K562 (cell line): Measurements from ENCODE around the gene PPM1H. TPM values are rescaled to one million over a fixed set of nuclear protein-coding genes. Genes with fewer than 3 reads are reported as not detected.

Experiments used
- ATAC-seq: fragments of 200-7000 bp; cut with Tn5 transposase; 3 replicates; pipeline ENCODE4 v1.9.1; 2020; ENCODE audit warnings: moderate library complexity
- BruUV-seq: library from RNA; stranded (reverse); fragments of 400-500 nt; replicated peaks from 2 replicates; lab custom pipeline; 2021; lab: Mats Ljungman, UMichigan
- CTCF ChIA-PET: fragments of 300-600 bp; formaldehyde crosslinking; extraction: SDS; loops from one replicate; lab custom pipeline; 2021; ENCODE audit warnings: low intra/inter-chr PET ratio; lab: Yijun Ruan, JAX
- POLR2A ChIA-PET: fragments of 300-600, 350-650 bp; sonication (Branson Sonifier 250); formaldehyde crosslinking; extraction: SDS; loops from one replicate; lab custom pipeline; 2021; ENCODE audit warnings: antibody characterized with exemption, inconsistent platforms; lab: Yijun Ruan, JAX
- DNase-seq, 4 experiments: peaks; one replicate each; pipeline versions ENCODE4 v3.0.0 to v3.0.0-alpha.2; 2011 to 2018; ENCODE audit warnings: low spot score in 3 of 4, mixed read lengths in 3 of 4; ENCODE audit errors: extremely low read depth in 1 of 4
- FAIRE-seq: peaks from 2 replicates; lab custom pipeline; 2011; peaks lifted over from hg19 to GRCh38; lab: Jason Lieb, UNC
- H2AFZ ChIP-seq: 2 replicates; pipeline ENCODE4 v1.6.0; 2011; ENCODE audit warnings: low read depth, low read length, control low read depth, inconsistent platforms
- H3K27ac ChIP-seq: fragments of 200-600 bp; 3 replicates; pipeline ENCODE4 v1.8.0; 2011; ENCODE audit warnings: low read depth, mild to moderate bottlenecking, control low read depth, inconsistent platforms, low read length, moderate library complexity, mixed read lengths; ENCODE audit errors: extremely low read depth
- H3K27me3 ChIP-seq, 2 experiments: fragments of 300-600 bp in 1 of 2; 2 replicates in 1 of 2; 3 replicates in 1 of 2; pipeline versions ENCODE4 v1.6.0 to v1.8.0; 2011; ENCODE audit warnings: inconsistent platforms in 2 of 2, low read length in 2 of 2, mild to moderate bottlenecking in 1 of 2, mixed read lengths in 1 of 2, moderate library complexity in 1 of 2; ENCODE audit not compliant: control insufficient read depth in 2 of 2, insufficient read depth in 2 of 2
- H3K36me3 ChIP-seq: fragments of 300-600 bp; 3 replicates; pipeline ENCODE4 v1.8.0; 2011; ENCODE audit warnings: mild to moderate bottlenecking, low read length, inconsistent platforms; ENCODE audit not compliant: control insufficient read depth, insufficient read depth
- H3K4me1 ChIP-seq, 2 experiments: fragments of 200-600 bp in 1 of 2; replicated peaks in 1 of 2; 2 replicates in 1 of 2; 3 replicates in 1 of 2; pipeline versions ENCODE4 v1.5.1 to v1.8.0; 2011; ENCODE audit warnings: inconsistent platforms in 2 of 2, low read length in 2 of 2, mild to moderate bottlenecking in 1 of 2, mixed read lengths in 1 of 2, moderate library complexity in 1 of 2; ENCODE audit not compliant: control insufficient read depth in 2 of 2, insufficient read depth in 2 of 2
- H3K4me2 ChIP-seq: 2 replicates; pipeline ENCODE4 v1.6.1; 2011; ENCODE audit warnings: low read length, control low read depth, inconsistent platforms, mixed read lengths; ENCODE audit not compliant: insufficient read depth
- H3K4me3 ChIP-seq: fragments of 200-600 bp; sonication (generic), shearing (Covaris generic); 2 replicates; pipeline ENCODE4 v1.5.1; 2016; ENCODE audit warnings: control low read depth, inconsistent platforms
- H3K79me2 ChIP-seq: fragments of 200-600 bp; 3 replicates; pipeline ENCODE4 v1.8.0; 2011; ENCODE audit warnings: low read length, inconsistent platforms; ENCODE audit not compliant: control insufficient read depth, insufficient read depth
- H3K9ac ChIP-seq, 2 experiments: 2 replicates each; pipeline versions ENCODE4 v1.6.0 to v1.6.1; 2011; ENCODE audit warnings: low read depth in 2 of 2, low read length in 2 of 2, control low read depth in 1 of 2, inconsistent platforms in 1 of 2, mild to moderate bottlenecking in 1 of 2, mixed read lengths in 1 of 2; ENCODE audit not compliant: insufficient read depth in 1 of 2
- H3K9me1 ChIP-seq: one replicate; pipeline ENCODE4 v1.6.0; 2011; ENCODE audit warnings: inconsistent platforms, mild to moderate bottlenecking, low read length, moderate library complexity; ENCODE audit not compliant: control insufficient read depth, insufficient read depth
- H3K9me3 ChIP-seq: replicated peaks from 2 replicates; pipeline ENCODE4 v1.5.1; 2011; ENCODE audit warnings: low read depth, low read length, inconsistent platforms; ENCODE audit not compliant: control insufficient read depth, insufficient read depth
- H4K20me1 ChIP-seq: replicated peaks from 2 replicates; pipeline ENCODE4 v1.6.1; 2011; ENCODE audit warnings: low read length, inconsistent platforms, mixed read lengths; ENCODE audit not compliant: control insufficient read depth, insufficient read depth
- CUX1 ChIP-seq: fragments of 200-800 bp; sonication (Bioruptor generic); IDR thresholded peaks from 2 replicates; pipeline ENCODE4 v1.6.1; 2016; ENCODE audit warnings: missing genetic modification characterization, missing compliant biosample characterization
- EWSR1 ChIP-seq: fragments of 450-650 bp; IDR thresholded peaks from 2 replicates; pipeline ENCODE4 v1.6.1; 2018; ENCODE audit warnings: borderline replicate concordance, mild to moderate bottlenecking, low read depth, moderate library complexity; ENCODE audit not compliant: partially characterized antibody
- MCM5 ChIP-seq: fragments of 450-650 bp; IDR thresholded peaks from 2 replicates; pipeline ENCODE4 v1.6.1; 2016; ENCODE audit warnings: low read depth
- PPARD ChIP-seq: fragments of 250-450 bp; sonication (Bioruptor Pico); IDR thresholded peaks from 2 replicates; pipeline ENCODE4 v1.8.0; 2022; ENCODE audit warnings: inconsistent platforms, mild to moderate bottlenecking, moderate library complexity
- SP2 ChIP-seq: IDR thresholded peaks from 2 replicates; pipeline ENCODE4 v1.6.1; 2011; ENCODE audit warnings: mild to moderate bottlenecking, low read depth, low read length, moderate library complexity; ENCODE audit not compliant: poor library complexity, severe bottlenecking; ENCODE audit errors: extremely low read depth
- THAP12 ChIP-seq: fragments of 250-450 bp; sonication (Bioruptor Pico); IDR thresholded peaks from 2 replicates; pipeline ENCODE4 v1.9.0; 2021; ENCODE audit warnings: mild to moderate bottlenecking, inconsistent platforms
- ZNF133 ChIP-seq: fragments of 250-450 bp; sonication (Bioruptor Pico); IDR thresholded peaks from 2 replicates; pipeline ENCODE4 v1.4.0; 2020; ENCODE audit warnings: mild to moderate bottlenecking
- ZNF717 ChIP-seq: fragments of 250-450 bp; sonication (Bioruptor Pico); IDR thresholded peaks from 2 replicates; pipeline ENCODE4 v1.5.0; 2021
- WGBS: fragments of 100-300 bp; shearing (Covaris generic); methylation state at CpG from one replicate; pipeline ENCODE4 v1.1.6; 2016; ENCODE audit warnings: low coverage, mixed read lengths; ENCODE audit not compliant: insufficient coverage; ENCODE audit errors: missing lambda C conversion rate; 5-methylcytosine and 5-hydroxymethylcytosine counted together
- in situ Hi-C: fragments of 300-500 bp; cut with MboI; formaldehyde crosslinking; loops from 4 replicates; pipeline ENCODE4 v1.15.0; 2018; ENCODE audit warnings: inconsistent platforms, mixed read lengths
- intact Hi-C: fragments of 100-400 bp; cut with micrococcal nuclease; formaldehyde crosslinking; loops from 2 replicates; pipeline ENCODE4 v1.14.2; 2022
- polyA plus RNA-seq, 8 experiments: library from polyadenylated mRNA; depleted of rRNA in 4 of 8; stranded (reverse) in 5 of 8; unstranded in 3 of 8; fragments of >200 nt; fragmentation: Nextera tagmentation in 2 of 8; fragmentation: Illumina TruSeq in 1 of 8; extraction: Ambion mirVana in 2 of 8; extraction: Trizol in 1 of 8; gene quantifications; 2 replicates each; pipeline versions ENCODE4 v1.2.1 to v1.2.3, GENCODE V29; 2011 to 2014; ENCODE audit warnings: inconsistent platforms in 1 of 8, missing spikeins in 1 of 8
- total RNA-seq, 7 experiments: library from RNA; depleted of rRNA in 6 of 7; stranded (reverse); fragments of >200 nt in 6 of 7; fragmentation: Illumina TruSeq in 2 of 7; extraction: Trizol in 2 of 7; gene quantifications; 2 replicates each; pipeline versions ENCODE4 v1.2.1 to v1.2.3, GENCODE V29; 2011 to 2021; ENCODE audit warnings: low replicate concordance in 1 of 7
- TF ChIP-seq, protein P1 (sequence below), 2 experiments: fragments of 450-650 bp; IDR thresholded peaks; 2 replicates each; pipeline ENCODE4 v1.6.1; 2018; ENCODE audit warnings: mild to moderate bottlenecking in 2 of 2, low read depth in 1 of 2; ENCODE audit not compliant: partially characterized antibody in 2 of 2

PPM1H gene
- total and polyA plus RNA-seq, 9 of the 15 experiments (the other 6 are each of a cell fraction or from before 2014, with no cell fraction given): 5.3 to 29.3 (median 11.3) TPM

- H3K4me1 ChIP-seq: peaks cover 7 to 16% of the 10 kb centered on the region in 2 experiments; a peak in 3 of 5 replicates
- in situ Hi-C loops (no loop called here), intact Hi-C loops (no loop called here)
- 45% methylated on average over 2 of the region's 2 CpGs for WGBS
- no peaks in the 10 kb centered on the region for H3K9me1 ChIP-seq
- no peak overlapping the region for H2AFZ ChIP-seq
- no peaks in the 10 kb centered on the region for H3K9me3 ChIP-seq
- ChIA-PET POLR2A (no interaction called here), CTCF (no interaction called here)
- H4K20me1 ChIP-seq: no peaks in the 10 kb centered on the region
- H3K79me2 ChIP-seq: no peaks in the 10 kb centered on the region
- H3K27me3 ChIP-seq: no peaks in the 10 kb centered on the region
- H3K27ac ChIP-seq: no peak overlapping the region
- no peak overlapping the region for H3K4me3 ChIP-seq
- no peak for ATAC-seq
- FAIRE-seq: peak; percentile 6
- no peak overlapping the region for H3K4me2 ChIP-seq
- no peak overlapping the region; a peak in 1 of 4 replicates for H3K9ac ChIP-seq
- DNase-seq: no peak
- no TSS peak for BruUV-seq
- H3K36me3 ChIP-seq: no peaks in the 10 kb centered on the region
- TF ChIP-seq PPARD (CRISPR knock-in tag) (no peak), MCM5 (no peak), SP2 (no peak), CUX1 (CRISPR knock-in tag) (no peak), ZNF133 (CRISPR knock-in tag) (no peak), EWSR1 (no peak), THAP12 (CRISPR knock-in tag) (no peak), ZNF717 (CRISPR knock-in tag) (no peak)
- TF ChIP-seq, protein P1, sequence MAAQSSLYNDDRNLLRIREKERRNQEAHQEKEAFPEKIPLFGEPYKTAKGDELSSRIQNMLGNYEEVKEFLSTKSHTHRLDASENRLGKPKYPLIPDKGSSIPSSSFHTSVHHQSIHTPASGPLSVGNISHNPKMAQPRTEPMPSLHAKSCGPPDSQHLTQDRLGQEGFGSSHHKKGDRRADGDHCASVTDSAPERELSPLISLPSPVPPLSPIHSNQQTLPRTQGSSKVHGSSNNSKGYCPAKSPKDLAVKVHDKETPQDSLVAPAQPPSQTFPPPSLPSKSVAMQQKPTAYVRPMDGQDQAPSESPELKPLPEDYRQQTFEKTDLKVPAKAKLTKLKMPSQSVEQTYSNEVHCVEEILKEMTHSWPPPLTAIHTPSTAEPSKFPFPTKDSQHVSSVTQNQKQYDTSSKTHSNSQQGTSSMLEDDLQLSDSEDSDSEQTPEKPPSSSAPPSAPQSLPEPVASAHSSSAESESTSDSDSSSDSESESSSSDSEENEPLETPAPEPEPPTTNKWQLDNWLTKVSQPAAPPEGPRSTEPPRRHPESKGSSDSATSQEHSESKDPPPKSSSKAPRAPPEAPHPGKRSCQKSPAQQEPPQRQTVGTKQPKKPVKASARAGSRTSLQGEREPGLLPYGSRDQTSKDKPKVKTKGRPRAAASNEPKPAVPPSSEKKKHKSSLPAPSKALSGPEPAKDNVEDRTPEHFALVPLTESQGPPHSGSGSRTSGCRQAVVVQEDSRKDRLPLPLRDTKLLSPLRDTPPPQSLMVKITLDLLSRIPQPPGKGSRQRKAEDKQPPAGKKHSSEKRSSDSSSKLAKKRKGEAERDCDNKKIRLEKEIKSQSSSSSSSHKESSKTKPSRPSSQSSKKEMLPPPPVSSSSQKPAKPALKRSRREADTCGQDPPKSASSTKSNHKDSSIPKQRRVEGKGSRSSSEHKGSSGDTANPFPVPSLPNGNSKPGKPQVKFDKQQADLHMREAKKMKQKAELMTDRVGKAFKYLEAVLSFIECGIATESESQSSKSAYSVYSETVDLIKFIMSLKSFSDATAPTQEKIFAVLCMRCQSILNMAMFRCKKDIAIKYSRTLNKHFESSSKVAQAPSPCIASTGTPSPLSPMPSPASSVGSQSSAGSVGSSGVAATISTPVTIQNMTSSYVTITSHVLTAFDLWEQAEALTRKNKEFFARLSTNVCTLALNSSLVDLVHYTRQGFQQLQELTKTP (IDR thresholded peaks at IDR 0.05; ENCODE audit: low read depth in 1 of 2, partially characterized antibody in 2 of 2): no peak
Observed at GRCh38 chr12:62865065-62865464, 69.9 kb downstream of the PPM1H start.
